ENCODE measurements around the gene ZIC1. TPM values are rescaled to one million over a fixed set of nuclear protein-coding genes. Genes with fewer than 3 reads are reported as not detected.

ZIC1 gene
- total RNA-seq, 1 donor = not detected

- no peak for DNase-seq (ENCODE audit: low read depth in 2 of 3, low spot score in 2 of 3)
Observed at GRCh38 chr3:147420353-147421183, 11.4 kb downstream of the ZIC1 start.

GRCh38 chr3:147421184-147421912, 12.2 kb downstream of the ZIC1 start:
- DNase-seq (ENCODE audit: low read depth in 2 of 3, low spot score in 2 of 3) = no peak

GRCh38 chr3:147422196-147422595, 13.0 kb downstream of the ZIC1 start:
- no peak for DNase-seq (ENCODE audit: low read depth in 2 of 3, low spot score in 2 of 3)

- no peak for DNase-seq (ENCODE audit: low read depth in 2 of 3, low spot score in 2 of 3)
Observed at GRCh38 chr3:147422601-147423536, 13.7 kb downstream of the ZIC1 start.

GRCh38 chr3:147423537-147423797, 14.3 kb downstream of the ZIC1 start:
- no peak for DNase-seq (ENCODE audit: low read depth in 2 of 3, low spot score in 2 of 3)

GRCh38 chr3:147423798-147424580, 14.8 kb downstream of the ZIC1 start:
- no peak for DNase-seq (ENCODE audit: low read depth in 2 of 3, low spot score in 2 of 3)

- no peak for DNase-seq (ENCODE audit: low read depth in 2 of 3, low spot score in 2 of 3)
Observed at GRCh38 chr3:147424581-147425387, 15.6 kb downstream of the ZIC1 start.

GRCh38 chr3:147425388-147425850, 16.3 kb downstream of the ZIC1 start:
- no peak for DNase-seq (ENCODE audit: low read depth in 2 of 3, low spot score in 2 of 3)

GRCh38 chr3:147426931-147427330, 17.8 kb downstream of the ZIC1 start:
- DNase-seq (ENCODE audit: low read depth in 2 of 3, low spot score in 2 of 3) = no peak

GRCh38 chr3:147427746-147428145, 18.6 kb downstream of the ZIC1 start:
- DNase-seq (ENCODE audit: low read depth in 2 of 3, low spot score in 2 of 3) = no peak

GRCh38 chr3:147428326-147428725, 19.2 kb downstream of the ZIC1 start:
- no peak for DNase-seq (ENCODE audit: low read depth in 2 of 3, low spot score in 2 of 3)

GRCh38 chr3:147428754-147429153, 19.6 kb downstream of the ZIC1 start:
- no peak for DNase-seq (ENCODE audit: low read depth in 2 of 3, low spot score in 2 of 3)

- DNase-seq (ENCODE audit: low read depth in 2 of 3, low spot score in 2 of 3) = no peak
Observed at GRCh38 chr3:147431751-147432150, 22.6 kb downstream of the ZIC1 start.

- no peak for DNase-seq (ENCODE audit: low read depth in 2 of 3, low spot score in 2 of 3)
Observed at GRCh38 chr3:147447224-147447623, 38.1 kb downstream of the ZIC1 start.

- DNase-seq (ENCODE audit: low read depth in 2 of 3, low spot score in 2 of 3) = no peak
Observed at GRCh38 chr3:147449669-147450068, 40.5 kb downstream of the ZIC1 start.

- DNase-seq (ENCODE audit: low read depth in 2 of 3, low spot score in 2 of 3) = no peak
Observed at GRCh38 chr3:147458995-147459704, 50.0 kb downstream of the ZIC1 start.

GRCh38 chr3:147462856-147463255, 53.7 kb downstream of the ZIC1 start:
- no peak for DNase-seq (ENCODE audit: low read depth in 2 of 3, low spot score in 2 of 3)
